GM23248 (cell line): ENCODE data around the gene PCCB. TPM values are rescaled to one million over a fixed set of nuclear protein-coding genes. Genes with fewer than 3 reads are reported as not detected.
"Not testable (repeated sequence)": the region's sequence is repeated elsewhere in the genome, so short reads cannot be mapped to it uniquely, and the experiment has no call there.

Source experiments
- DNase-seq: peaks from one replicate; pipeline ENCODE4 v3.0.0-alpha.2; 2015
- H2AFZ ChIP-seq: fragments of 200-600 bp; sonication (generic); 2 replicates; pipeline ENCODE4 v1.6.1; 2016; ENCODE audit warnings: antibody characterized with exemption
- H3F3A ChIP-seq: fragments of 200-600 bp; sonication (generic); 2 replicates; pipeline ENCODE4 v1.6.1; 2016; ENCODE audit warnings: mild to moderate bottlenecking, antibody characterized with exemption, mixed run types; ENCODE audit not compliant: insufficient read depth
- H3K27ac ChIP-seq: fragments of 200-600 bp; sonication (generic); 2 replicates; pipeline ENCODE4 v1.5.1; 2016; ENCODE audit warnings: mild to moderate bottlenecking
- H3K27me3 ChIP-seq: fragments of 200-600 bp; sonication (generic); replicated peaks from 2 replicates; pipeline ENCODE4 v1.6.1; 2016; ENCODE audit warnings: mild to moderate bottlenecking; ENCODE audit not compliant: insufficient read depth
- H3K36me3 ChIP-seq: fragments of 200-600 bp; sonication (generic); 2 replicates; pipeline ENCODE4 v1.6.1; 2016; ENCODE audit warnings: low read depth, mild to moderate bottlenecking
- H3K4me1 ChIP-seq: fragments of 200-600 bp; sonication (generic); 2 replicates; pipeline ENCODE4 v1.6.1; 2016; ENCODE audit warnings: mild to moderate bottlenecking; ENCODE audit not compliant: insufficient read depth
- H3K4me2 ChIP-seq: fragments of 200-600 bp; sonication (generic); one replicate; pipeline ENCODE4 v1.6.1; 2016; ENCODE audit warnings: mild to moderate bottlenecking; ENCODE audit not compliant: unreplicated experiment
- H3K4me3 ChIP-seq: fragments of 200-600 bp; sonication (generic); 2 replicates; pipeline ENCODE4 v1.5.1; 2016; ENCODE audit warnings: mild to moderate bottlenecking
- H3K79me2 ChIP-seq: fragments of 200-600 bp; sonication (generic); 2 replicates; pipeline ENCODE4 v1.6.1; 2016; ENCODE audit warnings: mild to moderate bottlenecking; ENCODE audit not compliant: insufficient read depth
- H3K9ac ChIP-seq: fragments of 200-600 bp; sonication (generic); 2 replicates; pipeline ENCODE4 v1.6.1; 2016; ENCODE audit warnings: mild to moderate bottlenecking
- H3K9me2 ChIP-seq: fragments of 200-600 bp; sonication (generic); 2 replicates; pipeline ENCODE4 v1.6.1; 2016; ENCODE audit warnings: mixed run types, mild to moderate bottlenecking, moderate library complexity; ENCODE audit not compliant: insufficient read depth
- H3K9me3 ChIP-seq: fragments of 200-600 bp; sonication (generic); one replicate; pipeline ENCODE4 v1.6.1; 2017; ENCODE audit warnings: low read depth
- H4K20me1 ChIP-seq: fragments of 200-600 bp; sonication (generic); 2 replicates; pipeline ENCODE4 v1.6.0; 2016; ENCODE audit not compliant: insufficient read depth
- EZH2 ChIP-seq: fragments of 200-600 bp; sonication (generic); IDR thresholded peaks from 2 replicates; pipeline ENCODE4 v1.6.1; 2018; ENCODE audit warnings: antibody characterized with exemption, mild to moderate bottlenecking; ENCODE audit not compliant: insufficient read depth, poor library complexity, severe bottlenecking
- EZH2phosphoT487 ChIP-seq: fragments of 200-600 bp; sonication (generic); IDR thresholded peaks from 2 replicates; pipeline ENCODE4 v1.6.1; 2018; ENCODE audit warnings: antibody characterized with exemption, moderate library complexity, mild to moderate bottlenecking, low read depth; ENCODE audit not compliant: insufficient read depth
- WGBS, 2 experiments: methylation state at CpG; one replicate each; pipeline ENCODE4 v1.1.6; 2015 to 2017; ENCODE audit warnings: low lambda C conversion rate in 2 of 2, low coverage in 1 of 2; ENCODE audit errors: missing lambda C conversion rate in 2 of 2; 5-methylcytosine and 5-hydroxymethylcytosine counted together
- in situ Hi-C: fragments of 300-500 bp; cut with MboI; formaldehyde crosslinking; loops from 2 replicates; pipeline ENCODE4 v1.15.0; 2020
- polyA plus RNA-seq: library from polyadenylated mRNA; unstranded; fragments of >200 nt; fragmentation: Nextera tagmentation; extraction: Ambion mirVana; gene quantifications from 2 replicates; pipeline ENCODE4 v1.2.1, GENCODE V29; 2016
- total RNA-seq: library from RNA; depleted of rRNA; stranded (reverse); fragments of >200 nt; shearing (Covaris generic); gene quantifications from 2 replicates; pipeline ENCODE4 v1.2.3, GENCODE V29; 2014

PCCB gene
- total and polyA plus RNA-seq, 2 experiments from 2014 or later: 35.8 to 38.9 TPM

DNA sequence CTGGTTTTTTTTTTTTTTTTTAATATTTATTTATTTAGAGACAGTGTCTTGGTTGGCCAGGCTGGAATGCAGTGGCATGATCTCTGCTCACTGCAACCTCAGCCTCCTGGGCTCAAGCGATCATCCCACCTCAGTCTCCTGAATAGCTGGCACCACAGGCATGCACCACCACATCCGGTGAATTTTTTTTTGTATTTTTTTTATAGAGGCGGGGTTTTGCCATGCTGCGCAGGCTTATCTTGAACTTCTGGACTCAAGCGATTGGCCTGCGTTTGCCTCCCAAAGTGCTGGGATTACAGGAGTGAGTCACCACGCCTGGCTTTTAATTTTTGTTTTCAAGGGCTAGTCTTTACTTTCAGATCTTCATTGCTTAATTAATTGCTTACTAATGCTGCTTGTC is 13.1 kb downstream of the PCCB start:
- DNase-seq: no peak
- H3K4me2 ChIP-seq: no peak overlapping the region
- no peaks in the 10 kb centered on the region; the same call in 1 of the 2 replicates for H3F3A ChIP-seq
- H3K9me3 ChIP-seq: no peaks in the 10 kb centered on the region
- peaks cover 14% of the 10 kb centered on the region for H3K36me3 ChIP-seq
- H3K4me1 ChIP-seq: peaks cover 4% of the 10 kb centered on the region
- H3K9ac ChIP-seq: no peak overlapping the region
- in situ Hi-C loops: no loop called here
- no peak overlapping the region for H3K4me3 ChIP-seq
- no peaks in the 10 kb centered on the region for H4K20me1 ChIP-seq
- WGBS, 2 experiments: 94 to 98% methylated on average over 7 of the region's 7 CpGs
- H2AFZ ChIP-seq: no peak overlapping the region
- H3K79me2 ChIP-seq: no peaks in the 10 kb centered on the region
- no peaks in the 10 kb centered on the region for H3K9me2 ChIP-seq
- H3K27ac ChIP-seq: no peak overlapping the region
- no peak for TF ChIP-seq EZH2
- no peak for TF ChIP-seq EZH2phosphoT487
- no peaks in the 10 kb centered on the region for H3K27me3 ChIP-seq

GRCh38 chr3:136266468-136267125 is 16.5 kb downstream of the PCCB start:
- H3K36me3 ChIP-seq, H3K9me3 ChIP-seq, H3K27ac ChIP-seq, H3K4me3 ChIP-seq, H3F3A ChIP-seq, H3K9ac ChIP-seq, H3K79me2 ChIP-seq, in situ Hi-C loops, H2AFZ ChIP-seq, H4K20me1 ChIP-seq, H3K4me1 ChIP-seq, H3K27me3 ChIP-seq, H3K4me2 ChIP-seq, H3K9me2 ChIP-seq: not testable (repeated sequence)
- DNase-seq: peak; percentile 71
- WGBS, 2 experiments: 83 to 87% methylated on average over 6 of the region's 6 CpGs

DNA sequence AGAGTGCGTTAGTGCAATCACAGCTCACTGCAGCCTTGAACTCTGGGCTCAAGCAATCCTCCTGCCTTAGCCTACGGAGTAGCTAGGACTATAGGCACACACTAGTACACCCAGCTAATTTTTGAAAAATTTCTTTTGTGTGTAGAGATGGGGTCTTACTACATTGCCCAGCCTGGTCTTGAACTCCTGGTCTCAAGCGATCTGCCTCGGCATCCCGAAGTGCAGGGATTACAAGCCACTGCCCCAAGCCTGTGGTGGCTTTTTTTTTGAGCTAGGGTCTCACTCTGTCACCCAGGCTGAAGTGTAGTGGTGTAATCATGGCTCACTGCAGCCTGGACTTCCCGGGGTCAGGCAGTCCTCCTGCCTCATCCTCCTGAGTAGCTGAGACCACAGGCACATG is 17.1 kb downstream of the PCCB start:
- H3K27ac ChIP-seq: no peak overlapping the region
- no peak overlapping the region for H3K4me3 ChIP-seq
- H3K36me3 ChIP-seq: peaks cover 8% of the 10 kb centered on the region; the same call in 1 of the 2 replicates
- H3K9me2 ChIP-seq: no peaks in the 10 kb centered on the region
- no peaks in the 10 kb centered on the region for H3K27me3 ChIP-seq
- peaks cover 4% of the 10 kb centered on the region for H3K4me1 ChIP-seq
- no peaks in the 10 kb centered on the region for H3K9me3 ChIP-seq
- H2AFZ ChIP-seq: no peak overlapping the region
- no peaks in the 10 kb centered on the region for H3K79me2 ChIP-seq
- no peak overlapping the region for H3K4me2 ChIP-seq
- TF ChIP-seq EZH2phosphoT487 (no peak), EZH2 (no peak)
- DNase-seq: no peak
- WGBS, 2 experiments: 91 to 97% methylated on average over 6 of the region's 6 CpGs
- H3K9ac ChIP-seq: no peak overlapping the region
- in situ Hi-C loops: no loop called here
- H4K20me1 ChIP-seq: no peaks in the 10 kb centered on the region
- H3F3A ChIP-seq: no peaks in the 10 kb centered on the region; the same call in 1 of the 2 replicates

DNA sequence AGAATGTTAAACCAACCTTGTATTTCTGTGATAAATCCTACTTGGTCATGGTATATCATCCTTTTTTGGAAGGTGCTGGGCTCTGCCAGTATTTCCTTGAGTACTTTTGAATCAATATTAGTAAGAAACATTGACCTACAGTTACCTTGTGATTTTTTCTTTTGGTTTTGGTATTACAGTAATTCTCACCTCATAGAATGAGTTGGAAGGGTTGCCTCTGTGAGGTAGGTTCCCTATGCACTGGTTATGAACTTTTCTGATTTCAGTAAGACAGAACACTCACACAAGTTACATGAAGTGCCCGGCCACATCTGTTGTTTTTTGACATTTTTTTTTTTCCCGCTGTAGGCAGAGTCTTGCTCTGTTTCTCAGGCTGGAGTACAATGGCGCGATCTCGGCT is 20.0 kb downstream of the PCCB start:
- in situ Hi-C loops: no loop called here
- no peak for DNase-seq
- 95 to 96% methylated on average over 5 of the region's 5 CpGs for WGBS, 2 experiments
- Histone ChIP-seq H3K9me3 (no peaks in the 10 kb centered on the region), H3K9ac (no peak overlapping the region), H3K4me1 (peaks cover 4% of the 10 kb centered on the region), H3F3A (no peaks in the 10 kb centered on the region; the same call in 1 of the 2 replicates), H3K36me3 (no peaks in the 10 kb centered on the region), H3K79me2 (no peaks in the 10 kb centered on the region), H4K20me1 (no peaks in the 10 kb centered on the region), H3K27ac (no peak overlapping the region), H3K27me3 (no peaks in the 10 kb centered on the region), H2AFZ (no peak overlapping the region), H3K4me2 (no peak overlapping the region), H3K4me3 (no peak overlapping the region), H3K9me2 (no peaks in the 10 kb centered on the region)
- TF ChIP-seq EZH2 (no peak), EZH2phosphoT487 (no peak)

GRCh38 chr3:136271626-136272025 is 21.5 kb downstream of the PCCB start:
- H3K4me3 ChIP-seq, H3K9ac ChIP-seq, H3F3A ChIP-seq, H2AFZ ChIP-seq, H3K9me3 ChIP-seq, H3K27me3 ChIP-seq, H3K27ac ChIP-seq, DNase-seq, H4K20me1 ChIP-seq, H3K9me2 ChIP-seq, in situ Hi-C loops, H3K36me3 ChIP-seq, H3K4me2 ChIP-seq, H3K4me1 ChIP-seq, H3K79me2 ChIP-seq: not testable (repeated sequence)
- 92% methylated on average over 2 of the region's 2 CpGs for WGBS, 2 experiments
